ENCODE data around the gene EPHX1. TPM values are rescaled to one million over a fixed set of nuclear protein-coding genes. Genes with fewer than 3 reads are reported as not detected.

EPHX1 gene
- total and polyA plus RNA-seq, 10 of the 15 experiments (the other 5 are each of a cell fraction or from before 2014, with no cell fraction given): 0.33 to 2.9 (median 0.78) TPM; not detected in 2

- TF ChIP-seq NR2C1 (IDR thresholded peaks at IDR 0.05) (no peak), ATF2 (IDR thresholded peaks at IDR 0.05; ENCODE audit: low read length) (no peak), REST (IDR thresholded peaks at IDR 0.05; ENCODE audit: low read depth, low read length) (no peak), ESRRA (IDR thresholded peaks at IDR 0.05; ENCODE audit: low read length) (no peak), RAD21 (IDR thresholded peaks at IDR 0.05; ENCODE audit: insufficient read depth, low read depth, low read length) (no peak), FOS (IDR thresholded peaks at IDR 0.05; ENCODE audit: borderline replicate concordance, extremely low read depth, insufficient read length) (no peak), SMAD1 (IDR thresholded peaks at IDR 0.05; ENCODE audit: low read depth, partially characterized antibody) (no peak), PAX5 (IDR thresholded peaks at IDR 0.05; ENCODE audit: borderline replicate concordance, low read depth, low read length) (no peak), RB1 (IDR thresholded peaks at IDR 0.05; ENCODE audit: borderline replicate concordance) (no peak), ELK1 (IDR thresholded peaks at IDR 0.05; ENCODE audit: low read depth, low read length) (no peak), POLR2A (IDR thresholded peaks at IDR 0.05; ENCODE audit: low read depth, low read length) (peak; percentile 81), PBX3 (IDR thresholded peaks at IDR 0.05; ENCODE audit: insufficient replicate concordance, low read depth, low read length) (no peak), RCOR1 (conservative IDR thresholded peaks at IDR 0.05; ENCODE audit: low read depth, low read length) (no peak), MEF2A (IDR thresholded peaks at IDR 0.05; ENCODE audit: insufficient read depth, low read depth, low read length) (no peak), POLR2AphosphoS2 (IDR thresholded peaks at IDR 0.05; ENCODE audit: low read depth, low read length) (no peak), ZNF24 (IDR thresholded peaks at IDR 0.05) (no peak), SP1 (IDR thresholded peaks at IDR 0.05; ENCODE audit: low read depth, low read length) (no peak), FOXM1 (IDR thresholded peaks at IDR 0.05; ENCODE audit: low read depth, low read length) (no peak), SRF (IDR thresholded peaks at IDR 0.05; ENCODE audit: low read depth in 2 of 2, low read length in 2 of 2) (peak; percentile 53 to 67; a peak in 3 of 4 replicates), RELA (IDR thresholded peaks at IDR 0.05; ENCODE audit: borderline replicate concordance, partially characterized antibody) (no peak), ZNF207 (IDR thresholded peaks at IDR 0.05; ENCODE audit: borderline replicate concordance) (no peak), YBX1 (IDR thresholded peaks at IDR 0.05) (no peak), FOXK2 (IDR thresholded peaks at IDR 0.05) (no peak), TCF3 (IDR thresholded peaks at IDR 0.05; ENCODE audit: borderline replicate concordance, insufficient read depth, low read depth, low read length) (no peak), SPI1 (IDR thresholded peaks at IDR 0.05; ENCODE audit: borderline replicate concordance, insufficient read depth, low read depth, low read length) (no peak)
These were observed 72.2 kb downstream of the EPHX1 start, which contains the start of gene TMEM63A (continued) for GRCh38 chr1:225881959-225882693.
